Measurements from ENCODE around the gene GPBP1. TPM values are rescaled to one million over a fixed set of nuclear protein-coding genes. Genes with fewer than 3 reads are reported as not detected.

The GPBP1 gene
- total RNA-seq, 1 donor from 2014 or later, result 21.2 TPM

GRCh38 chr5:57194653-57195052, 20.8 kb downstream of the GPBP1 start:
- Histone ChIP-seq H3K4me3 (no peak overlapping the region), H3K27ac (no peak overlapping the region), H3K27me3 (no peaks in the 10 kb centered on the region), H3K36me3 (peaks cover 7 to 8% of the 10 kb centered on the region in 2 donors), H3K4me1 (no peaks in the 10 kb centered on the region), H3K9me3 (no peaks in the 10 kb centered on the region)
- DNase-seq (ENCODE audit: low spot score in 2 of 2), result no peak
- TF ChIP-seq CTCF (IDR thresholded peaks at IDR 0.05), result no peak
- intact Hi-C loops (cut with DNase I), result no loop called here

GRCh38 chr5:57195060-57195459, 21.2 kb downstream of the GPBP1 start:
- no peak for DNase-seq (ENCODE audit: low spot score in 2 of 2)
- intact Hi-C loops (cut with DNase I), result no loop called here
- H3K4me3 ChIP-seq, result no peak overlapping the region
- no peaks in the 10 kb centered on the region for H3K4me1 ChIP-seq
- H3K27ac ChIP-seq, result no peak overlapping the region
- no peaks in the 10 kb centered on the region for H3K27me3 ChIP-seq
- no peak for TF ChIP-seq CTCF (IDR thresholded peaks at IDR 0.05)
- no peaks in the 10 kb centered on the region for H3K9me3 ChIP-seq
- peaks cover 7 to 8% of the 10 kb centered on the region in 2 donors for H3K36me3 ChIP-seq

GRCh38 chr5:57199866-57200265, 26.0 kb downstream of the GPBP1 start:
- no peaks in the 10 kb centered on the region for H3K27me3 ChIP-seq
- H3K36me3 ChIP-seq, result peaks cover 0 to 8% of the 10 kb centered on the region in 2 donors
- no peak for TF ChIP-seq CTCF (IDR thresholded peaks at IDR 0.05)
- intact Hi-C loops (cut with DNase I), result no loop called here
- no peak overlapping the region for H3K4me3 ChIP-seq
- H3K4me1 ChIP-seq, result peaks cover 0 to 5% of the 10 kb centered on the region in 2 donors
- no peak overlapping the region for H3K27ac ChIP-seq
- no peak for DNase-seq (ENCODE audit: low spot score in 2 of 2)
- no peaks in the 10 kb centered on the region for H3K9me3 ChIP-seq

GRCh38 chr5:57202811-57203210, 29.0 kb downstream of the GPBP1 start:
- peaks cover 0 to 16% of the 10 kb centered on the region in 2 donors for H3K4me1 ChIP-seq
- H3K9me3 ChIP-seq, result no peaks in the 10 kb centered on the region
- intact Hi-C loops (cut with DNase I), result no loop called here
- no peaks in the 10 kb centered on the region for H3K36me3 ChIP-seq
- TF ChIP-seq CTCF (IDR thresholded peaks at IDR 0.05), result no peak
- H3K4me3 ChIP-seq, result no peak overlapping the region
- no peaks in the 10 kb centered on the region for H3K27me3 ChIP-seq
- H3K27ac ChIP-seq, result no peak overlapping the region
- DNase-seq (ENCODE audit: low spot score in 2 of 2), result no peak

- H3K27ac ChIP-seq, result no peak overlapping the region
- H3K36me3 ChIP-seq, result no peaks in the 10 kb centered on the region
- peaks cover 0 to 17% of the 10 kb centered on the region in 2 donors for H3K4me1 ChIP-seq
Observed at GRCh38 chr5:57207007-57207653, 33.3 kb downstream of the GPBP1 start.

More at GRCh38 chr5:57207007-57207653, 33.3 kb downstream of the GPBP1 start:
- DNase-seq (ENCODE audit: low spot score in 2 of 2), result peak in 1 of 2 donors; percentile 22
- intact Hi-C loops (cut with DNase I), result no loop called here
- Histone ChIP-seq H3K9me3 (no peaks in the 10 kb centered on the region), H3K27me3 (no peaks in the 10 kb centered on the region), H3K4me3 (no peak overlapping the region)
- no peak for TF ChIP-seq CTCF (IDR thresholded peaks at IDR 0.05)
